Panc1 (cell line): ENCODE measurements around the gene ABCG1. TPM values are rescaled to one million over a fixed set of nuclear protein-coding genes. Genes with fewer than 3 reads are reported as not detected.
A peak's percentile ranks its signal among the peaks of the same experiment; 100 is the strongest.

Experiments used
- ATAC-seq: fragments of 200-7000 bp; cut with Tn5 transposase; 2 replicates; pipeline ENCODE4 v1.9.1; 2020; ENCODE audit warnings: mild to moderate bottlenecking, moderate library complexity
- BruUV-seq: library from RNA; stranded (reverse); fragments of 400-500 nt; replicated peaks from 2 replicates; lab custom pipeline; 2021; lab: Mats Ljungman, UMichigan
- CTCF ChIA-PET: fragments of 300-600 bp; sonication (Branson Sonifier 250); formaldehyde crosslinking; loops from one replicate; lab custom pipeline; 2022; ENCODE audit warnings: antibody characterized with exemption; lab: Charles Lee
- POLR2A ChIA-PET: fragments of 300-600 bp; sonication (Branson Sonifier 250); formaldehyde crosslinking; loops from one replicate; lab custom pipeline; 2022; ENCODE audit warnings: antibody characterized with exemption; lab: Charles Lee
- DNase-seq: peaks from one replicate; pipeline ENCODE4 v3.0.0-alpha.2; 2010; ENCODE audit warnings: low read depth, low spot score
- H3K27ac ChIP-seq: 2 replicates; pipeline ENCODE4 v1.5.1; 2011; ENCODE audit warnings: mild to moderate bottlenecking, low read length, inconsistent platforms
- H3K27me3 ChIP-seq: fragments of 200-500 bp; sonication (Bioruptor generic); 2 replicates; pipeline ENCODE4 v1.6.0; 2014; ENCODE audit warnings: low read length, inconsistent platforms; ENCODE audit not compliant: control insufficient read depth, insufficient read depth
- H3K36me3 ChIP-seq: fragments of 200-500 bp; sonication (Bioruptor generic); 2 replicates; pipeline ENCODE4 v1.5.1; 2014; ENCODE audit warnings: inconsistent platforms, mild to moderate bottlenecking, low read length, moderate library complexity; ENCODE audit not compliant: control insufficient read depth, insufficient read depth
- H3K4me1 ChIP-seq: 2 replicates; pipeline ENCODE4 v1.5.1; 2011; ENCODE audit warnings: inconsistent platforms, mild to moderate bottlenecking, low read length, moderate library complexity; ENCODE audit not compliant: control insufficient read depth, insufficient read depth
- H3K4me3 ChIP-seq, 2 experiments: 2 replicates each; pipeline ENCODE4 v1.5.1; 2011 to 2012; ENCODE audit warnings: low read depth in 2 of 2, low read length in 2 of 2, mild to moderate bottlenecking in 2 of 2, inconsistent platforms in 1 of 2, moderate library complexity in 1 of 2
- H3K9me3 ChIP-seq: fragments of 200-500 bp; sonication (Bioruptor generic); 2 replicates; pipeline ENCODE4 v1.5.1; 2014; ENCODE audit warnings: low read depth, mild to moderate bottlenecking, inconsistent platforms, low read length, moderate library complexity; ENCODE audit not compliant: control insufficient read depth, insufficient read depth
- POLR2AphosphoS5 ChIP-seq: IDR thresholded peaks from 2 replicates; pipeline ENCODE4 v1.6.1; 2012; ENCODE audit warnings: mild to moderate bottlenecking, low read depth, low read length, moderate library complexity
- REST ChIP-seq, 2 experiments: IDR thresholded peaks; 2 replicates each; pipeline ENCODE4 v1.6.1; 2011 to 2012; ENCODE audit warnings: low read depth in 2 of 2, control low read depth in 1 of 2, low read length in 1 of 2, mild to moderate bottlenecking in 1 of 2, moderate library complexity in 1 of 2; ENCODE audit not compliant: insufficient read depth in 1 of 2
- SIN3A ChIP-seq: IDR thresholded peaks from 2 replicates; pipeline ENCODE4 v1.6.1; 2012; ENCODE audit warnings: low read depth, mild to moderate bottlenecking, low read length, moderate library complexity, borderline replicate concordance; ENCODE audit not compliant: insufficient read depth
- TCF7L2 ChIP-seq: IDR thresholded peaks from 2 replicates; pipeline ENCODE4 v1.6.1; 2011; ENCODE audit warnings: mild to moderate bottlenecking, low read depth, low read length, inconsistent platforms
- in situ Hi-C: cut with HindIII; loops from 2 replicates; pipeline ENCODE4 v1.10.0; 2016; ENCODE audit warnings: low sequenced_read_pairs, low pct_unique_long_range_greater_than_20kb
- intact Hi-C: fragments of 100-400 bp; cut with micrococcal nuclease; formaldehyde crosslinking; loops from one replicate; pipeline ENCODE4 v1.10.0; 2022; ENCODE audit not compliant: unreplicated experiment
- total RNA-seq: library from RNA; stranded (reverse); gene quantifications from one replicate; pipeline ENCODE4 v1.2.1, GENCODE V29; 2021; ENCODE audit not compliant: unreplicated experiment
- TF ChIP-seq, protein P1 (sequence below): fragments of 450-650 bp; IDR thresholded peaks from 2 replicates; pipeline ENCODE4 v1.5.1; 2017; ENCODE audit warnings: mild to moderate bottlenecking

ABCG1 gene
- total RNA-seq, 1 experiment from 2014 or later = 0.80 TPM

DNA sequence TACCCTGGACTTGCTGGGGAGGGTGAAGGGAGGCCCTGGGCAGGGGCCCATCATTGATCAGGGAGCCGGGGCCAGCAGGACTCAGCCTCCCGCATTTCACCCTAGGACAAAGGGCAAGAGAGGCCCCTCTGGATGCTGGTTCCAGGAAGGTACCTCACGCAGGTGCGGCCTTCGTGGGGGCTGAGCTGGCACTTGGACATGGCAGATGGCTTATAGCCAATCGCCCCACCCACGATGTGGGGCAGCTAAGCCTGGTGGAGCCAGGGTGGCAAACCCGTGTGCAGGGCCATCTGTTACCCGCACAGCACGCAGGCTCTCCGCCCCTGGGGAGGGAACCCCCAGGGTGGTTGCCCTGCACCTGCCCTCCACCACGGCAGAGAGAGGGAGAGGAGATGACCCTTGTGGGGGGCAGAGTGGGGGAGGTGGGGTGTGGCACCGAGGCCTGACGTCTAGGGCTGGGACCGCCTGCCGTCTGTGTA is 93.7 kb downstream of the ABCG1 start:
- no TSS peak for BruUV-seq
- Histone ChIP-seq H3K4me3 (no peak overlapping the region), H3K27me3 (no peaks in the 10 kb centered on the region), H3K9me3 (no peaks in the 10 kb centered on the region), H3K4me1 (peaks cover 38% of the 10 kb centered on the region), H3K36me3 (no peaks in the 10 kb centered on the region), H3K27ac (no peak overlapping the region)
- POLR2A ChIA-PET = no interaction called here
- TF ChIP-seq TCF7L2 = no peak
- TF ChIP-seq POLR2AphosphoS5 = no peak
- no peak for TF ChIP-seq SIN3A
- no peak for TF ChIP-seq REST (IDR thresholded peaks at IDR 0.05; ENCODE audit: insufficient read depth in 1 of 2, low read depth in 2 of 2, low read length in 1 of 2)
- TF ChIP-seq, protein P1, sequence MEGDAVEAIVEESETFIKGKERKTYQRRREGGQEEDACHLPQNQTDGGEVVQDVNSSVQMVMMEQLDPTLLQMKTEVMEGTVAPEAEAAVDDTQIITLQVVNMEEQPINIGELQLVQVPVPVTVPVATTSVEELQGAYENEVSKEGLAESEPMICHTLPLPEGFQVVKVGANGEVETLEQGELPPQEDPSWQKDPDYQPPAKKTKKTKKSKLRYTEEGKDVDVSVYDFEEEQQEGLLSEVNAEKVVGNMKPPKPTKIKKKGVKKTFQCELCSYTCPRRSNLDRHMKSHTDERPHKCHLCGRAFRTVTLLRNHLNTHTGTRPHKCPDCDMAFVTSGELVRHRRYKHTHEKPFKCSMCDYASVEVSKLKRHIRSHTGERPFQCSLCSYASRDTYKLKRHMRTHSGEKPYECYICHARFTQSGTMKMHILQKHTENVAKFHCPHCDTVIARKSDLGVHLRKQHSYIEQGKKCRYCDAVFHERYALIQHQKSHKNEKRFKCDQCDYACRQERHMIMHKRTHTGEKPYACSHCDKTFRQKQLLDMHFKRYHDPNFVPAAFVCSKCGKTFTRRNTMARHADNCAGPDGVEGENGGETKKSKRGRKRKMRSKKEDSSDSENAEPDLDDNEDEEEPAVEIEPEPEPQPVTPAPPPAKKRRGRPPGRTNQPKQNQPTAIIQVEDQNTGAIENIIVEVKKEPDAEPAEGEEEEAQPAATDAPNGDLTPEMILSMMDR = no peak
- CTCF ChIA-PET = no interaction called here
- in situ Hi-C loops = no loop called here
- intact Hi-C loops = no loop called here
- ATAC-seq (no peak), DNase-seq (no peak)

- ChIA-PET POLR2A (no interaction called here), CTCF (no interaction called here)
- intact Hi-C loops (no loop called here), in situ Hi-C loops (no loop called here)
- Histone ChIP-seq H3K4me3 (no peak overlapping the region), H3K36me3 (no peaks in the 10 kb centered on the region), H3K4me1 (peaks cover 38% of the 10 kb centered on the region), H3K27ac (peak overlapping the region; percentile 21; the same call in 1 of the 2 replicates), H3K9me3 (no peaks in the 10 kb centered on the region), H3K27me3 (no peaks in the 10 kb centered on the region)
- TF ChIP-seq POLR2AphosphoS5 (no peak), SIN3A (no peak), REST (IDR thresholded peaks at IDR 0.05; ENCODE audit: insufficient read depth in 1 of 2, low read depth in 2 of 2, low read length in 1 of 2) (no peak)
- TF ChIP-seq, protein P1 = no peak
- BruUV-seq = no TSS peak
- ATAC-seq (no peak), DNase-seq (no peak)
Observed at GRCh38 chr21:42313501-42313969, 94.6 kb downstream of the ABCG1 start.
